ENCODE measurements around the gene GOLGA8B. TPM values are rescaled to one million over a fixed set of nuclear protein-coding genes. Genes with fewer than 3 reads are reported as not detected.

Gene GOLGA8B
- total and polyA plus RNA-seq, 2 of the 8 experiments (the other 6 are each of a cell fraction or from before 2014, with no cell fraction given) = 14.1 to 23.3 TPM

- TF ChIP-seq CHD7 (IDR thresholded peaks at IDR 0.05; ENCODE audit: insufficient replicate concordance, low read length) (no peak), SP1 (IDR thresholded peaks at IDR 0.05; ENCODE audit: low read depth, low read length) (no peak), BACH1 (IDR thresholded peaks at IDR 0.05; ENCODE audit: low read length) (no peak), USF2 (IDR thresholded peaks at IDR 0.05; ENCODE audit: low read length) (no peak), ZNF274 (IDR thresholded peaks at IDR 0.05; ENCODE audit: borderline replicate concordance, extremely low read depth, low read length) (no peak), TCF12 (IDR thresholded peaks at IDR 0.05; ENCODE audit: low read depth, low read length) (no peak), HDAC2 (IDR thresholded peaks at IDR 0.05; ENCODE audit: borderline replicate concordance in 1 of 2, low read depth in 2 of 2, low read length in 2 of 2) (no peak), MAX (IDR thresholded peaks at IDR 0.05) (no peak)
Observed at GRCh38 chr15:34607832-34608231, 24.4 kb upstream of the GOLGA8B start (continued).
